ENCODE measurements around the gene NDUFS2. TPM values are rescaled to one million over a fixed set of nuclear protein-coding genes. Genes with fewer than 3 reads are reported as not detected.

NDUFS2 gene
- total and polyA plus RNA-seq, 2 of the 8 experiments (the other 6 are each of a cell fraction or from before 2014, with no cell fraction given): 95.1 to 113 TPM

- TF ChIP-seq CHD7 (IDR thresholded peaks at IDR 0.05; ENCODE audit: insufficient replicate concordance, low read length): no peak
- TF ChIP-seq POLR2A (IDR thresholded peaks at IDR 0.05; ENCODE audit: control extremely low read depth in 1 of 2, low read depth in 2 of 2, low read length in 2 of 2): peak in 1 of 2 experiments; percentile 14; a peak in 1 of 3 replicates
These were observed 953 bp upstream of the NDUFS2 start (continued) for GRCh38 chr1:161200992-161201835.

Measured in H1 (cell line).